SK-N-SH treated with all-trans-retinoic acid at 6 μM for 48 hours (cell line): ENCODE results near the gene WNT7A.

Experiments
- ATAC-seq: fragments of 200-7000 bp; cut with Tn5 transposase; 3 replicates; pipeline ENCODE4 v1.9.1; 2020; ENCODE audit warnings: mild to moderate bottlenecking, moderate library complexity
- BACH2 ChIP-seq: fragments of 250-450 bp; sonication (Bioruptor Pico); IDR thresholded peaks from 2 replicates; pipeline ENCODE4 v1.9.0; 2021; ENCODE audit warnings: mild to moderate bottlenecking, borderline replicate concordance
- CREB5 ChIP-seq: fragments of 250-450 bp; sonication (Bioruptor Pico); IDR thresholded peaks from 2 replicates; pipeline ENCODE4 v1.5.1; 2020; ENCODE audit warnings: low read depth, mild to moderate bottlenecking, moderate library complexity
- CSDC2 ChIP-seq: fragments of 250-450 bp; sonication (Bioruptor Pico); IDR thresholded peaks from 2 replicates; pipeline ENCODE4 v1.5.0; 2020; ENCODE audit warnings: mild to moderate bottlenecking, moderate library complexity
- CSRNP3 ChIP-seq: fragments of 250-450 bp; sonication (Bioruptor Pico); IDR thresholded peaks from 2 replicates; pipeline ENCODE4 v1.5.1; 2021; ENCODE audit warnings: mild to moderate bottlenecking, moderate library complexity
- GLIS3 ChIP-seq: fragments of 250-450 bp; sonication (Bioruptor Pico); IDR thresholded peaks from 2 replicates; pipeline ENCODE4 v1.5.0; 2020; ENCODE audit warnings: mild to moderate bottlenecking, moderate library complexity
- OSR1 ChIP-seq: fragments of 250-450 bp; sonication (Bioruptor Pico); IDR thresholded peaks from 2 replicates; pipeline ENCODE4 v1.8.0; 2022; ENCODE audit warnings: moderate library complexity, mild to moderate bottlenecking, inconsistent platforms
- PATZ1 ChIP-seq: fragments of 250-450 bp; sonication (Bioruptor Pico); IDR thresholded peaks from 2 replicates; pipeline ENCODE4 v1.8.0; 2020; ENCODE audit warnings: mild to moderate bottlenecking, moderate library complexity, borderline replicate concordance
- POU6F1 ChIP-seq: fragments of 250-450 bp; sonication (Bioruptor Pico); IDR thresholded peaks from 2 replicates; pipeline ENCODE4 v1.8.0; 2021; ENCODE audit warnings: low read depth, mild to moderate bottlenecking, moderate library complexity, borderline replicate concordance
- PPARA ChIP-seq: fragments of 250-450 bp; sonication (Bioruptor Pico); IDR thresholded peaks from 2 replicates; pipeline ENCODE4 v1.5.0; 2020; ENCODE audit warnings: mild to moderate bottlenecking, borderline replicate concordance
- RARB ChIP-seq: fragments of 250-450 bp; sonication (Bioruptor Pico); IDR thresholded peaks from 2 replicates; pipeline ENCODE4 v1.8.0; 2021; ENCODE audit warnings: mild to moderate bottlenecking, moderate library complexity
- SNAI2 ChIP-seq: fragments of 250-450 bp; sonication (Bioruptor Pico); IDR thresholded peaks from 2 replicates; pipeline ENCODE4 v1.5.0; 2020; ENCODE audit warnings: mild to moderate bottlenecking, moderate library complexity
- TOX ChIP-seq: fragments of 250-450 bp; sonication (Bioruptor Pico); IDR thresholded peaks from 2 replicates; pipeline ENCODE4 v1.8.0; 2021; ENCODE audit warnings: mild to moderate bottlenecking, moderate library complexity, borderline replicate concordance
- TSHZ2 ChIP-seq: fragments of 250-450 bp; sonication (Bioruptor Pico); IDR thresholded peaks from 2 replicates; pipeline ENCODE4 v1.5.0; 2020; ENCODE audit warnings: mild to moderate bottlenecking, moderate library complexity
- ZC3H10 ChIP-seq: fragments of 250-450 bp; sonication (Bioruptor Pico); IDR thresholded peaks from 2 replicates; pipeline ENCODE4 v1.5.1; 2021; ENCODE audit warnings: mild to moderate bottlenecking, moderate library complexity
- ZFP3 ChIP-seq: fragments of 250-450 bp; sonication (Bioruptor Pico); IDR thresholded peaks from 2 replicates; pipeline ENCODE4 v1.5.0; 2020; ENCODE audit warnings: mild to moderate bottlenecking, moderate library complexity
- ZFP30 ChIP-seq: fragments of 450-650 bp; formaldehyde crosslinking; IDR thresholded peaks from 2 replicates; pipeline ENCODE4 v1.5.0; 2022; ENCODE audit warnings: mild to moderate bottlenecking, moderate library complexity
- ZNF70 ChIP-seq: fragments of 450-650 bp; formaldehyde crosslinking; IDR thresholded peaks from 2 replicates; pipeline ENCODE4 v1.5.0; 2020; ENCODE audit warnings: mild to moderate bottlenecking, moderate library complexity
- ZNF8 ChIP-seq: fragments of 450-650 bp; formaldehyde crosslinking; IDR thresholded peaks from 2 replicates; pipeline ENCODE4 v1.5.0; 2020; ENCODE audit warnings: mild to moderate bottlenecking, moderate library complexity

WNT7A gene

GRCh38 chr3:13782501-13782900 is 97.4 kb downstream of the WNT7A start:
- TF ChIP-seq CREB5 (CRISPR knock-in tag) = no peak
- no peak for TF ChIP-seq PATZ1
- TF ChIP-seq BACH2 (CRISPR knock-in tag) = no peak
- TF ChIP-seq PPARA (CRISPR knock-in tag) = no peak
- no peak for TF ChIP-seq ZFP3
- ATAC-seq = no peak

GRCh38 chr3:13781417-13781816 is 98.5 kb downstream of the WNT7A start:
- TF ChIP-seq ZNF70 (CRISPR knock-in tag) (peak; percentile 97), BACH2 (CRISPR knock-in tag) (no peak), CSDC2 (CRISPR knock-in tag) (no peak), OSR1 (no peak), POU6F1 (no peak), SNAI2 (CRISPR knock-in tag) (no peak)
- no peak for ATAC-seq

GRCh38 chr3:13780432-13781176 is 99.3 kb downstream of the WNT7A start:
- TF ChIP-seq ZNF70 (CRISPR knock-in tag) (no peak), POU6F1 (no peak), ZFP30 (CRISPR knock-in tag) (no peak), TSHZ2 (CRISPR knock-in tag) (no peak), CSRNP3 (CRISPR knock-in tag) (no peak), TOX (CRISPR knock-in tag) (no peak), CSDC2 (CRISPR knock-in tag) (no peak), PATZ1 (no peak), GLIS3 (no peak), CREB5 (CRISPR knock-in tag) (no peak), RARB (CRISPR knock-in tag) (no peak), ZNF8 (no peak), ZC3H10 (CRISPR knock-in tag) (no peak)
- TF ChIP-seq, all 23 proteins: peak for 0
- ATAC-seq = no peak
